Measurements from ENCODE around the gene SHOX.
"Not testable (repeated sequence)": the region's sequence is repeated elsewhere in the genome, so short reads cannot be mapped to it uniquely, and the experiment has no call there.

DNA sequence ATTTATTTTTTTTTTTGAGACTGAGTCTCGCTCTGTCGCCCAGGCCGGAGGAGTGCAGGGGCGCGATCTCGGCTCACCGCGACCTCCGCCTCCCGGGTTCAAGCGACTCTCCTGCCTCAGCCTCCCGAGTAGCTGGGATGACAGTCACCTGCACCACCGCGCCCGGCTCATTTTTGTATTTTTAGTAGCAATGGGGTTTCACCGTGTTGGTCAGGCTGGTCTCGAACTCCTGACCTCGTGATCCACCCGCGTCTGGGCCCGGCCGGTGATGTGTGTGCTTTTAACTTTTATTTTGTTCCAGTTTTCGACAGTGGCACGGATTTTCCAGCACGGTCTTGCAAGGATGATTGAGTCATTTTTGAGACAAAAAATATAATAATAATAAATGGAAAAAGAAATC, 21.3 kb downstream of the SHOX start:
- TF ChIP-seq EZH2 (IDR thresholded peaks at IDR 0.05); POLR2AphosphoS5 (IDR thresholded peaks at IDR 0.05; ENCODE audit: borderline replicate concordance, low read depth, low read length); FOXP2 (optimal IDR thresholded peaks at IDR 0.05; ENCODE audit: control extremely low read depth, extremely low read length, insufficient read depth): not testable (repeated sequence)

Measured in SK-N-MC (cell line).